Measurements from ENCODE around the gene ACOT11. TPM values are rescaled to one million over a fixed set of nuclear protein-coding genes. Genes with fewer than 3 reads are reported as not detected.
A peak's percentile ranks its signal among the peaks of the same experiment; 100 is the strongest.

ACOT11 gene
- total RNA-seq, 1 donor from 2014 or later, result 5.0 TPM

GRCh38 chr1:54565113-54565501 lies 17.1 kb downstream of the ACOT11 start:
- Histone ChIP-seq H3K4me3 (no peak overlapping the region), H3K4me1 (no peaks in the 10 kb centered on the region), H3K27ac (no peak overlapping the region), H3K9me3 (no peaks in the 10 kb centered on the region), H3K27me3 (no peaks in the 10 kb centered on the region), H3K36me3 (no peaks in the 10 kb centered on the region)
- intact Hi-C loops (cut with DNase I), result no loop called here
- no peak for ATAC-seq
- TF ChIP-seq, protein P1, sequence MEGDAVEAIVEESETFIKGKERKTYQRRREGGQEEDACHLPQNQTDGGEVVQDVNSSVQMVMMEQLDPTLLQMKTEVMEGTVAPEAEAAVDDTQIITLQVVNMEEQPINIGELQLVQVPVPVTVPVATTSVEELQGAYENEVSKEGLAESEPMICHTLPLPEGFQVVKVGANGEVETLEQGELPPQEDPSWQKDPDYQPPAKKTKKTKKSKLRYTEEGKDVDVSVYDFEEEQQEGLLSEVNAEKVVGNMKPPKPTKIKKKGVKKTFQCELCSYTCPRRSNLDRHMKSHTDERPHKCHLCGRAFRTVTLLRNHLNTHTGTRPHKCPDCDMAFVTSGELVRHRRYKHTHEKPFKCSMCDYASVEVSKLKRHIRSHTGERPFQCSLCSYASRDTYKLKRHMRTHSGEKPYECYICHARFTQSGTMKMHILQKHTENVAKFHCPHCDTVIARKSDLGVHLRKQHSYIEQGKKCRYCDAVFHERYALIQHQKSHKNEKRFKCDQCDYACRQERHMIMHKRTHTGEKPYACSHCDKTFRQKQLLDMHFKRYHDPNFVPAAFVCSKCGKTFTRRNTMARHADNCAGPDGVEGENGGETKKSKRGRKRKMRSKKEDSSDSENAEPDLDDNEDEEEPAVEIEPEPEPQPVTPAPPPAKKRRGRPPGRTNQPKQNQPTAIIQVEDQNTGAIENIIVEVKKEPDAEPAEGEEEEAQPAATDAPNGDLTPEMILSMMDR (IDR thresholded peaks at IDR 0.05), result no peak
- no peak for DNase-seq

- no peak for ATAC-seq
- Histone ChIP-seq H3K36me3 (no peaks in the 10 kb centered on the region), H3K9me3 (no peaks in the 10 kb centered on the region), H3K4me3 (no peak overlapping the region), H3K4me1 (no peaks in the 10 kb centered on the region), H3K27me3 (no peaks in the 10 kb centered on the region), H3K27ac (no peak overlapping the region)
- DNase-seq, result no peak
- intact Hi-C loops (cut with DNase I), result no loop called here
- TF ChIP-seq, protein P1 (IDR thresholded peaks at IDR 0.05), result no peak
Observed at GRCh38 chr1:54566438-54567141, 18.6 kb downstream of the ACOT11 start.

GRCh38 chr1:54567961-54568360 lies 19.9 kb downstream of the ACOT11 start:
- Histone ChIP-seq H3K36me3 (no peaks in the 10 kb centered on the region), H3K4me3 (no peak overlapping the region), H3K27me3 (no peaks in the 10 kb centered on the region), H3K4me1 (no peaks in the 10 kb centered on the region), H3K27ac (no peak overlapping the region), H3K9me3 (no peaks in the 10 kb centered on the region)
- peak; percentile 50 for ATAC-seq
- TF ChIP-seq, protein P1 (IDR thresholded peaks at IDR 0.05), result no peak
- intact Hi-C loops (cut with DNase I), result no loop called here
- DNase-seq, result no peak

GRCh38 chr1:54569339-54569738 lies 21.3 kb downstream of the ACOT11 start:
- Histone ChIP-seq H3K27me3 (no peaks in the 10 kb centered on the region), H3K9me3 (no peaks in the 10 kb centered on the region), H3K4me1 (no peaks in the 10 kb centered on the region), H3K36me3 (no peaks in the 10 kb centered on the region), H3K27ac (no peak overlapping the region), H3K4me3 (no peak overlapping the region)
- TF ChIP-seq, protein P1 (IDR thresholded peaks at IDR 0.05), result no peak
- intact Hi-C loops (cut with DNase I), result no loop called here
- ATAC-seq (no peak), DNase-seq (no peak)

DNA sequence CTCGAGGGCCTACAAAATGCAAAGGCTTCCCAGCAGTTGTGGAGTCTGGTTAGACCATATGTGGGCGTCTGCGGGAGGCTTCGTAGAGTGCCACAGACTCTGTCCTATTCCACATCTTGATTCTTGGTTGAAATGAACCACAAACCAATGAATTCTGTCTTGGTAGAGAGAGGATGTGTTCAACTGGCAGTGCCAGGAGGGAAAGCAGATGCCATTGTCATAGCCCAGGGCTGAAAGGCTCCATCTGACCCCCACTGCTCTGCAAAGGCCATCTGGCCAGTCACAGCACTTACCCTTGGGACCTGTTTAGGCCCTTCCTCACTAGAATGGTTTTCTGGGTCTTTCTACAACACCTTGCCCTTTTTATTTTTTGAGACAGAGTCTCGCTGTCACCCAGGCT lies 22.1 kb downstream of the ACOT11 start:
- no peak overlapping the region for H3K27ac ChIP-seq
- H3K9me3 ChIP-seq, result no peaks in the 10 kb centered on the region
- no peaks in the 10 kb centered on the region for H3K27me3 ChIP-seq
- TF ChIP-seq, protein P1 (IDR thresholded peaks at IDR 0.05), result no peak
- H3K4me3 ChIP-seq, result no peak overlapping the region
- no peaks in the 10 kb centered on the region for H3K4me1 ChIP-seq
- intact Hi-C loops (cut with DNase I), result no loop called here
- no peak for DNase-seq
- H3K36me3 ChIP-seq, result no peaks in the 10 kb centered on the region
- no peak for ATAC-seq

- Histone ChIP-seq H3K4me3 (no peak overlapping the region), H3K9me3 (no peaks in the 10 kb centered on the region), H3K4me1 (no peaks in the 10 kb centered on the region), H3K27ac (no peak overlapping the region), H3K27me3 (no peaks in the 10 kb centered on the region), H3K36me3 (no peaks in the 10 kb centered on the region)
- no peak for DNase-seq
- intact Hi-C loops (cut with DNase I), result no loop called here
- ATAC-seq, result peak; percentile 5
- TF ChIP-seq, protein P1 (IDR thresholded peaks at IDR 0.05), result no peak
Observed at GRCh38 chr1:54571326-54571725, 23.3 kb downstream of the ACOT11 start.
